GM19043 (cell line): ENCODE data around the gene EFCAB8.
"Not testable (repeated sequence)": the region's sequence is repeated elsewhere in the genome, so short reads cannot be mapped to it uniquely, and the experiment has no call there.

Experiments used
- ATAC-seq: cut with Tn5 transposase; IDR thresholded peaks from one replicate; pipeline ENCODE4 v1.9.1; 2021; ENCODE audit warnings: low read depth; ENCODE audit not compliant: unreplicated experiment

Gene EFCAB8

GRCh38 chr20:32934580-32934979 is 75.9 kb downstream of the EFCAB8 start:
- ATAC-seq: no peak

DNA sequence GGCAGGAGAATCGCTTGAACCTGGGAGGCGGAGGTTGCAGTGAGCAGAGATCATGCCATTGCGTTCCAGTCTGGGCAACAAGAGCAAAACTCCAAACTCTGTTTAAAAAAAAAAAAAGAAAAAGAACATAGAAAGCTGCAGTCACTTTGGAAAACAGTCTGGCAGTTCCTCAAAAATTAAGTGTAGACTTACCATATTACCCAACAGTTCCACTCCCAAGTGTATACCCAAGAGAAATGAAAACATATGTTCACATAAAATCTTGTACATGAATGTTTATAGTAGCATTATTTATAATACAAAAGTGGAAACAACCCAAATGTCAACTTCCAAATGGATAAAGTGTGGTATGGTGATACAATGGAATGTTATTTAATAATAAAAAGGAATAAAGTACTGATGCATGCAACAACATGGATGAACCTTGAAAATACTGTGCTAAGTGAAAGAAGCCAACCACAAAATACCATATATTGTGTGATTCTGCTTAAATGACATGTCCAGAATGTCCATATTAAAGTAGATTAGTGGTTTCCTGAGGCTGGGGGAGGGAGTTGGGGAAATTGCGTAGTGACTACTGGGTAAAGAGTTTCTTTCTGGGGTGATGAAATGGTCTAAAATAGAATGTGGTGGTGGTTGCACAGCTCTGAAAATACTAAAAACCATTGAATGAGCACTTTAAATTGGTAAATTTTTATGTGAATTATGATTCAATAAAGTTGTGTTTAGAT is 82.6 kb downstream of the EFCAB8 start:
- no peak for ATAC-seq

DNA sequence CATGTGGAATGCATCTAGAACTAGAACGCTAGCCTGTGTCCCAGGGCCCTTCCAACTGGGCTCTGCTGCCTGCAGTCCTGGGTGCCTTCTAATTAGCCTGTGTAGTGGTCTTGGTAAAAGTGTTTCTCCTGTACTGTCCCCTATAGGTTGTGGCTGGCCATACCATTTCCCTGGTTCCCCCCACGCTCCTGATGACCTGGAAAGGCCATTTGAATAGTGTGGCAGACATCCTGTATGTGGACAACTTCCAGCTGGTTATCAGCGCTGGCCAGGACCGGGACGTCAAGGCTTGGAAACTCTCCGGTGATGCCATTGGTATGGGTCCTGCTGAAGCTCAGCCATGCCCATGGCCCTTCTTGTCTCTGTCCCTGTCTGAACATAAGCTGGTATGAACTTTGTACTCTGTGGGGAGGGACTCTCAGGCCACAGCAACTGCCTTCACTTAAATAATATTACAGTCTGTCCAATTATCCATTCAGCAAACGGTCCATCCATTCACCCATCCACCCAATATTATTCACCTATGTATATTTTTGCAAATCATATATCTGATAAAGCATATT is 84.8 kb downstream of the EFCAB8 start:
- ATAC-seq: no peak

GRCh38 chr20:32945710-32946221 is 87.0 kb downstream of the EFCAB8 start:
- ATAC-seq: no peak

GRCh38 chr20:32946629-32947028 is 87.9 kb downstream of the EFCAB8 start:
- ATAC-seq: no peak

GRCh38 chr20:32950539-32950938 is 91.8 kb downstream of the EFCAB8 start:
- not testable (repeated sequence) for ATAC-seq

GRCh38 chr20:32957459-32957858 is 98.7 kb downstream of the EFCAB8 start:
- no peak for ATAC-seq

- ATAC-seq: no peak
Measured at GRCh38 chr20:32958574-32958973, 99.9 kb downstream of the EFCAB8 start.

- ATAC-seq: no peak
Measured at GRCh38 chr20:32959351-32960221, 100.9 kb downstream of the EFCAB8 start.

DNA sequence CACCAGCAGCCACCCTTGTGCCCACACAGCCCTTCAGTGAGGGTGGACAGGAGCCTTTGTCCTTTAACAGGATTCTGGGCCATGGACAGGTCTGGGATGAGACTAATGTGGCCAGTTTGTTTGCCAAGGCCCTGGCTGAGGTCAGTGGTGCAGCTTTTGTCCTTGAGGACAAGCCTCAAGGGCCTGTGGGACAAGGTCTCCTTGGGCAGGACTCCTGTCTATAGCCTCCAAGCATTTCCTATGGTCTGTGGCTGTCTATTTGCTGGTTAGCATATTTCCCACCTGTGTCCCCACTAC is 101.4 kb downstream of the EFCAB8 start:
- no peak for ATAC-seq

DNA sequence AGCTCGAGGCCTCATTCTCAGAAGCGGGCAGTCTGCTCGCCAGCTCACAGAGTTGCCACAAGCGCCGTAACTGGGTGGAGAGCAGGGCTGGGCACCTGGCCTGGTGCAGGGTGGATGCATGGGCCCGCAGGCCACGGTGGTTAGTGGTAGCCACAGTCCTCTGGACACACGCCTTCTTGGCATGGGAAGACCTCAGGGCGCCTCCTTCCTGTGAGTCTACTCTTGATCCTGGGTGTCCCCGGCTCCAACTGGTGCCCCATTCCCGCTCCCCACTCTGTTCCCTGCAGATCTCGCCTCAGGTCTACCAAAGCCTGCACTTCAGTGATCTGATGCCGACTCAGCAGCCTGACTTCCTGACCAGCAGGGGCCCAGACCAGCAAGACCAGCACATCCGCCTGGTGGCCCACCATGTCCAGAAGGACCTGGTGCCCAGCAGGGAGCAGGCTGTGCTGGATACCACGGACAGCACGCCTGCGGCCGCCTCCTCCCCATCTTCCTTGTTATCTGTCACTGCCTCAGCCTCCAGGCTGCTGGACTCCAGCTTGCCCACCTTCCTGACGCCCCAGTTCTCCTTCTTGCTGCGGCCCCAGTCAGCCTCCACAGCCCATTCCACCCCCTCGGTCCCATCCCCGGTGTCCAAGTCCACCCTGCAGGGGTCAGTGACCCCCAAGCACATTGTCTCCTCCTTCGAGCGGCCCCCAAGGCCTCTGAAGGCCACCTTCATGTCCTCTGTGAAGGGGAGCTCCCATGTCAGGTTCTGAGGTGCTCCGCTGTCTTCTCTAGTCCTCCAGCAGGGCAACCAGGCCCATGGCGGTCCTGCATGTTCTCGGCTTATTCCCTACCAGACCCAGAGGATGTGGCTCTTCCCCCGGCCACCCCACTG is 102.4 kb downstream of the EFCAB8 start:
- ATAC-seq: no peak

- no peak for ATAC-seq
Measured at GRCh38 chr20:32962053-32962452, 103.3 kb downstream of the EFCAB8 start.

- not testable (repeated sequence) for ATAC-seq
Measured at GRCh38 chr20:32962646-32963045, 103.9 kb downstream of the EFCAB8 start.

DNA sequence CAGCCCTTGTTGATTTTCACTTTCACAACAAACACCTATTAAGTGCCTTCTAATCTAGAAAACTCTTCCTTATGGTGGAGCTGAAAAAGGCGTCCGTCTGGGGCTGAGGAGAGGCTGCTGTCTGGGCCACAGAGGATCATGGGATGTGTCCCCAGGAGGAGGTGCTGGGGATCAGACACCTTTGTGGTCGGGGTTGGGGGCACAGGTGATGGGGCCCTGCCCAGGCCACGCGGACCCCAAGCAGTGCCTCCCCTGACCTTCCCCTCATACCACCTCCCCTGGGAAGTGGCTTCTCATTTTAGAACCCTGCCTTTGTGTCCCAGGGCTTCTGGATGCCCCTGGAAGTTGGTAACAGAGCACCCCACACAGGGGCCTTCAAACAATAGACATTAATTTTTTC is 104.5 kb downstream of the EFCAB8 start:
- no peak for ATAC-seq

DNA sequence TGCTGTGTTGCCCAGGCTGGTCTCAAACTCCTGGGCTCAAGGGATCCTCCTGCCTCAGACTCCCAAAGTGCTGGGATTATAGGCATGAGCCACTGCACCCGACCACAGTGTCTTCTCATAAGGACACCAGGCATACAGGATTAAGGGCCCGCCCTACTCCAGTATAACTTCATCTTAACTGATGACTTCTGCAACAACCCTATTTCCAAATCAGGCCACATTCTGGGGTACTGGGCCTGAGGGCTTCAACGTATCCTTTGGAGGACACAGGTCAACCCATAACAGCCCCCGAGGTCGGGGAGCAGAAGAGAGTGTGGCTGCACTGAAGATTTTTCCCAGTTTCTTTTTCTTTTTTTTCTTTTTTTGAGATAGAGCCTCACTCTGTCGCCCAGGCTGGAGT is 105.9 kb downstream of the EFCAB8 start:
- no peak for ATAC-seq

DNA sequence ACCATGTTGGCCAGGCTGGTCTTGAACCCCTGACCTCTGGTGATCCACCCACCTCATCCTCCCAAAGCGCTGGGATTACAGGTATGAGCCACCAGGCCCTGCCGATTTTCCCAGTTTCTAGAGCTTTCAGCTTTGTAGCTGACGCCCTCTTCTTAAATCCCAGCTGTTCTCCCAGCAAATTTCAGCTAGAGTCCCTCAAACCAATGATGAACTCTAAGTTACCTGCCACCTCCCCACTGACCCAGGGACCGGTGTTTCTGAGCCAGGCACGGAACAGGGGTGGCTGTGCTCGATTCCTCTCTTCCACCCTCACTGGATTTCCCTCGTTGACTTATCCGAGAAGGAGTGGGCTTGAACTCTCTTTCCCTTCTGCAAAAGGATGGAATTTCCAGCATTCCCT is 106.4 kb downstream of the EFCAB8 start:
- ATAC-seq: no peak

DNA sequence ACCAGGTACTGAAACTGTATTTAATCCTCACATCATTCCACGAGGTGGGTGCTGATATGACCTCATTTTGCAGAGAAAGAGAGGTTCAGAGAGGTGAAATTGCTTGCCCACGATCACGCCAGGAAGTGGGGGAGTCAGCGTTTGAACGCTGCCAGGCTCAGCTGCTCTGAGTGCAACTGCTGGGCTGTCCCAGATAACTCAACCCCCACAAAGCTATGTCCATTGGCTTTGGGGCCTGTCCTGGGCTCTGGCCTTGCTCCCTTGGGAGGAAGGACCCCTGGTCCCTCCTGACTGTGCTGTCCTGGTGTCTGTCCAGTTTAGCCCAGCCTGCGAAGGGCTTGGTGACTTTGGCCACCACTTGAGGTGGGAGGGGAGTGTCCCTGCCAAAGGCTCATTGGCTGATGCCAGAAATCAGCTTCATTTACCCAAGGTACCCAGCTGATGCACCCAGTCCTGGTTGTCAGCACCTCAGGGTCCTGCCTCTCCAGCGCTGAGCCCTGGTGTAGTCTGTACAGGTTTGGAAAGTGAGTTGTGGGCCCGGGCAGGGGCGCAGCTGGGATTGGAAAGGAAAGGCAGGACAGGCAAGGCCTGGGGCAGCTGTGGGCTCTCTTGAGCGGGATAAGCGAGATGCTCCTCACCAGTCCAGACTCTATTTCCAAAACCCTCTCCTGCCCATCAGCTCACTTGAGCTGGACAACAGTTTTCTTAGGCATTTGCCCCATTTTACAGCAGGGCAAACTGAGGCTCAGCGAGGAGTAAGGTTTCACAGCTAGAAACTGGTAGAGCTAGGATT is 107.1 kb downstream of the EFCAB8 start:
- no peak for ATAC-seq

GRCh38 chr20:32966382-32966781 is 107.7 kb downstream of the EFCAB8 start:
- no peak for ATAC-seq

DNA sequence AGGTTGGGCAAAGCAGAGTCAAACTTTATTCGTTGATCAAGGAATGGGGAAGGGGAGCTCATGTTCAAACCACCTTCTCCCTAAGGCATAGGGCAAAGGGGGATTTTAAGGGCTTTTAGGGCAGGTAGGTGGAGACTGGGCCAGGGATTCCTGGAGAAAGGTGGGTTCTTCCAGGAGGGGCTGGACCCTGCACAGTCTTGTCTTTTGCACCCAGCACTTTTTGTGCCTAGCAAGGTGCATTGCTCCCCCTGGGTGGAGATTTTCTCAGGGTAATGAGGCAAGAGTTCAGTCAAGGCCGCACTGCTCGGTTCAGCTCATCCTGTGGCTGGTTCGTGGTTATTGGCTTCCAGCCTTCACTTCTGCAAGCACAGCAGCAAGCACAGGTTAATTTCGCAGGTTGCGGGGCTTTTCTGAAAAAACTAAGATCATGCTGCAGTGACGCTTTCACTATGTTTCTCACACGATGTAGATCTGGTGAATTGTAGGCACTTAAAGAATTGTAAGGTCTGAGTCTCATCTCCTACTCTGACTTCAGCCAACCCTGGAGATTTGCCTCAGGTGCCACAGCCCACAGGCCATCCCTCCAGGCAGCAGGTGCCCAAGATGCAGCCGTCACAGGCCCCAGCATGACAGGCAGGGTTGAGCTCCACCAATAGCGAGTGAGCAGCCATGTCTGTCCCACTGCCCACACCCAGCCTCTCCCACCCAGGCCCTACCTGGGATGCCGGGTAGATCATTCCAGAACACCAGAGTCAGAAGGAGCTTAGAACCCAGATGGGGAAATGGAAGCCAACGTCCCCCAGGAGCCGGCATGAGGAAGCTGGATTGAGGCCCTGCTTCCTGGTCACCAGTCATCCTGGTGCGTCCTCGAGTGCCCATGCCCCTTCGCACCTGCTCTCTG is 108.4 kb downstream of the EFCAB8 start:
- no peak for ATAC-seq
